K562 (cell line): Measurements from ENCODE around the gene HAPLN3. TPM values are rescaled to one million over a fixed set of nuclear protein-coding genes. Genes with fewer than 3 reads are reported as not detected.

Source experiments
- ATAC-seq: fragments of 200-7000 bp; cut with Tn5 transposase; 3 replicates; pipeline ENCODE4 v1.9.1; 2020; ENCODE audit warnings: moderate library complexity
- BruUV-seq: library from RNA; stranded (reverse); fragments of 400-500 nt; replicated peaks from 2 replicates; lab custom pipeline; 2021; lab: Mats Ljungman, UMichigan
- CTCF ChIA-PET: fragments of 300-600 bp; formaldehyde crosslinking; extraction: SDS; loops from one replicate; lab custom pipeline; 2021; ENCODE audit warnings: low intra/inter-chr PET ratio; lab: Yijun Ruan, JAX
- POLR2A ChIA-PET: fragments of 300-600, 350-650 bp; sonication (Branson Sonifier 250); formaldehyde crosslinking; extraction: SDS; loops from one replicate; lab custom pipeline; 2021; ENCODE audit warnings: antibody characterized with exemption, inconsistent platforms; lab: Yijun Ruan, JAX
- DNase-seq, 4 experiments: peaks; one replicate each; pipeline versions ENCODE4 v3.0.0 to v3.0.0-alpha.2; 2011 to 2018; ENCODE audit warnings: low spot score in 3 of 4, mixed read lengths in 3 of 4; ENCODE audit errors: extremely low read depth in 1 of 4
- FAIRE-seq: peaks from 2 replicates; lab custom pipeline; 2011; peaks lifted over from hg19 to GRCh38; lab: Jason Lieb, UNC
- H2AFZ ChIP-seq: 2 replicates; pipeline ENCODE4 v1.6.0; 2011; ENCODE audit warnings: low read depth, low read length, control low read depth, inconsistent platforms
- H3K27ac ChIP-seq: fragments of 200-600 bp; 3 replicates; pipeline ENCODE4 v1.8.0; 2011; ENCODE audit warnings: low read depth, mild to moderate bottlenecking, control low read depth, inconsistent platforms, low read length, moderate library complexity, mixed read lengths; ENCODE audit errors: extremely low read depth
- H3K27me3 ChIP-seq, 2 experiments: fragments of 300-600 bp in 1 of 2; 2 replicates in 1 of 2; 3 replicates in 1 of 2; pipeline versions ENCODE4 v1.6.0 to v1.8.0; 2011; ENCODE audit warnings: inconsistent platforms in 2 of 2, low read length in 2 of 2, mild to moderate bottlenecking in 1 of 2, mixed read lengths in 1 of 2, moderate library complexity in 1 of 2; ENCODE audit not compliant: control insufficient read depth in 2 of 2, insufficient read depth in 2 of 2
- H3K36me3 ChIP-seq: fragments of 300-600 bp; 3 replicates; pipeline ENCODE4 v1.8.0; 2011; ENCODE audit warnings: mild to moderate bottlenecking, low read length, inconsistent platforms; ENCODE audit not compliant: control insufficient read depth, insufficient read depth
- H3K4me1 ChIP-seq, 2 experiments: fragments of 200-600 bp in 1 of 2; replicated peaks in 1 of 2; 2 replicates in 1 of 2; 3 replicates in 1 of 2; pipeline versions ENCODE4 v1.5.1 to v1.8.0; 2011; ENCODE audit warnings: inconsistent platforms in 2 of 2, low read length in 2 of 2, mild to moderate bottlenecking in 1 of 2, mixed read lengths in 1 of 2, moderate library complexity in 1 of 2; ENCODE audit not compliant: control insufficient read depth in 2 of 2, insufficient read depth in 2 of 2
- H3K4me2 ChIP-seq: 2 replicates; pipeline ENCODE4 v1.6.1; 2011; ENCODE audit warnings: low read length, control low read depth, inconsistent platforms, mixed read lengths; ENCODE audit not compliant: insufficient read depth
- H3K4me3 ChIP-seq: fragments of 200-600 bp; sonication (generic), shearing (Covaris generic); 2 replicates; pipeline ENCODE4 v1.5.1; 2016; ENCODE audit warnings: control low read depth, inconsistent platforms
- H3K79me2 ChIP-seq: fragments of 200-600 bp; 3 replicates; pipeline ENCODE4 v1.8.0; 2011; ENCODE audit warnings: low read length, inconsistent platforms; ENCODE audit not compliant: control insufficient read depth, insufficient read depth
- H3K9ac ChIP-seq, 2 experiments: 2 replicates each; pipeline versions ENCODE4 v1.6.0 to v1.6.1; 2011; ENCODE audit warnings: low read depth in 2 of 2, low read length in 2 of 2, control low read depth in 1 of 2, inconsistent platforms in 1 of 2, mild to moderate bottlenecking in 1 of 2, mixed read lengths in 1 of 2; ENCODE audit not compliant: insufficient read depth in 1 of 2
- H3K9me1 ChIP-seq: one replicate; pipeline ENCODE4 v1.6.0; 2011; ENCODE audit warnings: inconsistent platforms, mild to moderate bottlenecking, low read length, moderate library complexity; ENCODE audit not compliant: control insufficient read depth, insufficient read depth
- H3K9me3 ChIP-seq: replicated peaks from 2 replicates; pipeline ENCODE4 v1.5.1; 2011; ENCODE audit warnings: low read depth, low read length, inconsistent platforms; ENCODE audit not compliant: control insufficient read depth, insufficient read depth
- H4K20me1 ChIP-seq: replicated peaks from 2 replicates; pipeline ENCODE4 v1.6.1; 2011; ENCODE audit warnings: low read length, inconsistent platforms, mixed read lengths; ENCODE audit not compliant: control insufficient read depth, insufficient read depth
- NFIC ChIP-seq: fragments of 450-650 bp; IDR thresholded peaks from 2 replicates; pipeline ENCODE4 v1.6.1; 2017; ENCODE audit warnings: mild to moderate bottlenecking, inconsistent platforms
- SUPT5H ChIP-seq: fragments of 450-650 bp; IDR thresholded peaks from 2 replicates; pipeline ENCODE4 v1.6.1; 2016
- ZNF592 ChIP-seq: fragments of 450-650 bp; IDR thresholded peaks from 2 replicates; pipeline ENCODE4 v1.6.1; 2017; ENCODE audit warnings: antibody characterized with exemption, mild to moderate bottlenecking
- WGBS: fragments of 100-300 bp; shearing (Covaris generic); methylation state at CpG from one replicate; pipeline ENCODE4 v1.1.6; 2016; ENCODE audit warnings: low coverage, mixed read lengths; ENCODE audit not compliant: insufficient coverage; ENCODE audit errors: missing lambda C conversion rate; 5-methylcytosine and 5-hydroxymethylcytosine counted together
- in situ Hi-C: fragments of 300-500 bp; cut with MboI; formaldehyde crosslinking; loops from 4 replicates; pipeline ENCODE4 v1.15.0; 2018; ENCODE audit warnings: inconsistent platforms, mixed read lengths
- intact Hi-C: fragments of 100-400 bp; cut with micrococcal nuclease; formaldehyde crosslinking; loops from 2 replicates; pipeline ENCODE4 v1.14.2; 2022
- polyA plus RNA-seq, 8 experiments: library from polyadenylated mRNA; depleted of rRNA in 4 of 8; stranded (reverse) in 5 of 8; unstranded in 3 of 8; fragments of >200 nt; fragmentation: Nextera tagmentation in 2 of 8; fragmentation: Illumina TruSeq in 1 of 8; extraction: Ambion mirVana in 2 of 8; extraction: Trizol in 1 of 8; gene quantifications; 2 replicates each; pipeline versions ENCODE4 v1.2.1 to v1.2.3, GENCODE V29; 2011 to 2014; ENCODE audit warnings: inconsistent platforms in 1 of 8, missing spikeins in 1 of 8
- total RNA-seq, 7 experiments: library from RNA; depleted of rRNA in 6 of 7; stranded (reverse); fragments of >200 nt in 6 of 7; fragmentation: Illumina TruSeq in 2 of 7; extraction: Trizol in 2 of 7; gene quantifications; 2 replicates each; pipeline versions ENCODE4 v1.2.1 to v1.2.3, GENCODE V29; 2011 to 2021; ENCODE audit warnings: low replicate concordance in 1 of 7

HAPLN3 gene
- total and polyA plus RNA-seq, 9 of the 15 experiments (the other 6 are each of a cell fraction or from before 2014, with no cell fraction given): 0.04 to 2.4 (median 0.65) TPM

- ATAC-seq (no peak), DNase-seq (no peak), FAIRE-seq (peak; percentile 26)
- Histone ChIP-seq H3K9me3 (no peaks in the 10 kb centered on the region), H3K9ac (peak overlapping the region in 1 of 2 experiments; percentile 81; a peak in 1 of 4 replicates), H3K27ac (no peak overlapping the region), H4K20me1 (no peaks in the 10 kb centered on the region), H3K4me2 (no peak overlapping the region), H3K4me3 (no peak overlapping the region), H3K79me2 (no peaks in the 10 kb centered on the region), H3K27me3 (no peaks in the 10 kb centered on the region), H3K36me3 (peaks cover 20% of the 10 kb centered on the region; the same call in 2 of the 3 replicates), H2AFZ (no peak overlapping the region)
- CTCF ChIA-PET: no interaction called here
- in situ Hi-C loops: no loop called here
- POLR2A ChIA-PET: interaction anchor here (0.6 to 1.3 kb wide), 3 partner anchors 9 to 553 kb away, joined by 3 to 4 read pairs (median 3); no protein-coding TSS in a partner anchor
- BruUV-seq: no TSS peak
- TF ChIP-seq SUPT5H (0 out of 2 replicates have a peak, but pooled peaks have one; percentile 6), ZNF592 (no peak), NFIC (0 out of 2 replicates have a peak, but pooled peaks have one; percentile 1)
- TF ChIP-seq, all 486 proteins: peak for 2
- 60% methylated on average over 8 of the region's 8 CpGs for WGBS
- intact Hi-C loops: loop anchor here (5.0 kb wide), 1 partner anchor 281 kb away; no protein-coding TSS in a partner anchor
- Histone ChIP-seq H3K9me1 (no peaks in the 10 kb centered on the region), H3K4me1 (peaks cover 9 to 43% of the 10 kb centered on the region in 2 experiments; a peak in 4 of 5 replicates)
Measured at GRCh38 chr15:88896333-88897033, 1.1 kb upstream of the HAPLN3 start.
